PC-9 (cell line): ENCODE data around the gene ATG10.

Experiments
- EZH2 ChIP-seq: fragments of 200-600 bp; sonication (generic); IDR thresholded peaks from 2 replicates; pipeline ENCODE4 v1.8.0; 2017; ENCODE audit warnings: antibody characterized with exemption, low read depth
- TF ChIP-seq, protein P1 (sequence below): fragments of 200-600 bp; sonication (generic); conservative IDR thresholded peaks from 2 replicates; pipeline ENCODE4 v1.6.1; 2017; ENCODE audit warnings: mixed run types, antibody characterized with exemption, mild to moderate bottlenecking, moderate library complexity

DNA sequence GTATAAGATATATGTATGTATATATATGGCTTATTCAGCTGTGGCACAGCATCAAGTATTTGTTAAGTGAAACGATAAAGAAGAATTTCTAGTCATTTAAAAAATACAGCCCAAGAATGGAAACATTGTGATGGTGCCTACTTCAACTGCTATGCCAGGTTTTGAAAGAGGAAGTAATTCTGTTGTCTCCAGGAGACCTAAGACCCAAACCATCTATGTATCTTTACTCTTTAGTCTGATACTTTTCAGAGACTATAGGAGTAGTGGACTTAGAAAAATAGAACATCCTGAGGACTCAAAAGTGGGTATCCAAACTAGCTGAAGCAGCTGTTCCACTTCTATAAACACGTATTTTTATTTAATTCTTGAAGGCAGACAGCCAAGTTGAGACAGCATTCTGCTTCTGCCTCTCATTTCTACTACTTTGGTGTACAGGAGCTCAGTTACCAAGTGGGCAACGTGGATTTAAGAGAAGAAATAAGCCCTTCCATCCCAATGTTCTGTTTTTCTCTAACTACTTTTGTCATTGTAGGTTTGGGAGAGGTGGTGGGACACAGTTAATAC is 195.6 kb downstream of the ATG10 start:
- TF ChIP-seq, protein P1, sequence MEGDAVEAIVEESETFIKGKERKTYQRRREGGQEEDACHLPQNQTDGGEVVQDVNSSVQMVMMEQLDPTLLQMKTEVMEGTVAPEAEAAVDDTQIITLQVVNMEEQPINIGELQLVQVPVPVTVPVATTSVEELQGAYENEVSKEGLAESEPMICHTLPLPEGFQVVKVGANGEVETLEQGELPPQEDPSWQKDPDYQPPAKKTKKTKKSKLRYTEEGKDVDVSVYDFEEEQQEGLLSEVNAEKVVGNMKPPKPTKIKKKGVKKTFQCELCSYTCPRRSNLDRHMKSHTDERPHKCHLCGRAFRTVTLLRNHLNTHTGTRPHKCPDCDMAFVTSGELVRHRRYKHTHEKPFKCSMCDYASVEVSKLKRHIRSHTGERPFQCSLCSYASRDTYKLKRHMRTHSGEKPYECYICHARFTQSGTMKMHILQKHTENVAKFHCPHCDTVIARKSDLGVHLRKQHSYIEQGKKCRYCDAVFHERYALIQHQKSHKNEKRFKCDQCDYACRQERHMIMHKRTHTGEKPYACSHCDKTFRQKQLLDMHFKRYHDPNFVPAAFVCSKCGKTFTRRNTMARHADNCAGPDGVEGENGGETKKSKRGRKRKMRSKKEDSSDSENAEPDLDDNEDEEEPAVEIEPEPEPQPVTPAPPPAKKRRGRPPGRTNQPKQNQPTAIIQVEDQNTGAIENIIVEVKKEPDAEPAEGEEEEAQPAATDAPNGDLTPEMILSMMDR: no peak
- no peak for TF ChIP-seq EZH2
